HG03045 (cell line): ENCODE measurements around the gene CACNA2D3.

Source experiments
- ATAC-seq: cut with Tn5 transposase; IDR thresholded peaks from one replicate; pipeline ENCODE4 v1.9.1; 2021; ENCODE audit warnings: mild to moderate bottlenecking, moderate library complexity; ENCODE audit not compliant: unreplicated experiment

The CACNA2D3 gene

GRCh38 chr3:54557538-54558428 lies 435.4 kb downstream of the CACNA2D3 start:
- ATAC-seq = no peak

- no peak for ATAC-seq
Measured at GRCh38 chr3:54563501-54564200, 441.3 kb downstream of the CACNA2D3 start.

- no peak for ATAC-seq
Measured at GRCh38 chr3:54564374-54564925, 442.1 kb downstream of the CACNA2D3 start.

GRCh38 chr3:54565956-54566355 lies 443.6 kb downstream of the CACNA2D3 start:
- no peak for ATAC-seq

GRCh38 chr3:54567949-54568348 lies 445.6 kb downstream of the CACNA2D3 start:
- no peak for ATAC-seq

- no peak for ATAC-seq
Measured at GRCh38 chr3:54570008-54570407, 447.7 kb downstream of the CACNA2D3 start.

GRCh38 chr3:54572197-54572895 lies 450.0 kb downstream of the CACNA2D3 start:
- ATAC-seq = no peak

- no peak for ATAC-seq
Measured at GRCh38 chr3:54573858-54574257, 451.5 kb downstream of the CACNA2D3 start.

- no peak for ATAC-seq
Measured at GRCh38 chr3:54574906-54575617, 452.7 kb downstream of the CACNA2D3 start.

GRCh38 chr3:54575618-54575960 lies 453.2 kb downstream of the CACNA2D3 start:
- ATAC-seq = no peak

GRCh38 chr3:54577313-54577712 lies 455.0 kb downstream of the CACNA2D3 start:
- no peak for ATAC-seq

GRCh38 chr3:54578417-54578816 lies 456.1 kb downstream of the CACNA2D3 start:
- no peak for ATAC-seq

GRCh38 chr3:54580453-54580852 lies 458.1 kb downstream of the CACNA2D3 start:
- no peak for ATAC-seq

- ATAC-seq = no peak
Measured at GRCh38 chr3:54582424-54582823, 460.1 kb downstream of the CACNA2D3 start.

GRCh38 chr3:54591157-54591556 lies 468.8 kb downstream of the CACNA2D3 start:
- no peak for ATAC-seq

GRCh38 chr3:54593653-54594052 lies 471.3 kb downstream of the CACNA2D3 start:
- ATAC-seq = no peak

GRCh38 chr3:54596087-54596486 lies 473.7 kb downstream of the CACNA2D3 start:
- no peak for ATAC-seq

GRCh38 chr3:54599716-54600115 lies 477.4 kb downstream of the CACNA2D3 start:
- ATAC-seq = no peak

- no peak for ATAC-seq
Measured at GRCh38 chr3:54600441-54601204, 478.3 kb downstream of the CACNA2D3 start.

- no peak for ATAC-seq
Measured at GRCh38 chr3:54604495-54604894, 482.1 kb downstream of the CACNA2D3 start.
